ENCODE results near the gene USP53.
"Not testable (repeated sequence)": the region's sequence is repeated elsewhere in the genome, so short reads cannot be mapped to it uniquely, and the experiment has no call there.

USP53 gene

GRCh38 chr4:119212234-119212963 lies at the start of gene USP53:
Gene USP53 (plus strand): TSS chr4:119212713. CDS start chr4:119239760, 27,047 bp downstream.
- peak within 1 kb of the TSS; percentile 94 for H3K4me3 ChIP-seq (ENCODE audit: low read depth, low read length)
- no peak for TF ChIP-seq CTCF (IDR thresholded peaks at IDR 0.05; ENCODE audit: low read depth, low read length, missing control alignments)
- DNase-seq (ENCODE audit: low read depth): peak; percentile 91

GRCh38 chr4:119165767-119166166 lies 46.7 kb upstream of the USP53 start:
- no peak overlapping the region for H3K4me3 ChIP-seq (ENCODE audit: low read depth, low read length)
- TF ChIP-seq CTCF (IDR thresholded peaks at IDR 0.05; ENCODE audit: low read depth, low read length, missing control alignments): no peak
- no peak for DNase-seq (ENCODE audit: low read depth)

GRCh38 chr4:119170195-119170594 lies 42.3 kb upstream of the USP53 start:
- no peak for DNase-seq (ENCODE audit: low read depth)
- no peak for TF ChIP-seq CTCF (IDR thresholded peaks at IDR 0.05; ENCODE audit: low read depth, low read length, missing control alignments)
- no peak overlapping the region for H3K4me3 ChIP-seq (ENCODE audit: low read depth, low read length)

- H3K4me3 ChIP-seq (ENCODE audit: low read depth, low read length): no peak overlapping the region
- no peak for DNase-seq (ENCODE audit: low read depth)
- no peak for TF ChIP-seq CTCF (IDR thresholded peaks at IDR 0.05; ENCODE audit: low read depth, low read length, missing control alignments)
Measured at GRCh38 chr4:119172223-119172622, 40.3 kb upstream of the USP53 start.

GRCh38 chr4:119173729-119174361 lies 38.7 kb upstream of the USP53 start:
- H3K4me3 ChIP-seq (ENCODE audit: low read depth, low read length); DNase-seq (ENCODE audit: low read depth): not testable (repeated sequence)

GRCh38 chr4:119179011-119179410 lies 33.5 kb upstream of the USP53 start:
- H3K4me3 ChIP-seq (ENCODE audit: low read depth, low read length): no peak overlapping the region
- no peak for DNase-seq (ENCODE audit: low read depth)
- no peak for TF ChIP-seq CTCF (IDR thresholded peaks at IDR 0.05; ENCODE audit: low read depth, low read length, missing control alignments)

- TF ChIP-seq CTCF (IDR thresholded peaks at IDR 0.05; ENCODE audit: low read depth, low read length, missing control alignments): no peak
- DNase-seq (ENCODE audit: low read depth): no peak
- H3K4me3 ChIP-seq (ENCODE audit: low read depth, low read length): no peak overlapping the region
Measured at GRCh38 chr4:119184128-119184527, 28.4 kb upstream of the USP53 start.
